Urinary bladder (tissue), 4 donors: ENCODE data around the gene GPC6. TPM values are rescaled to one million over a fixed set of nuclear protein-coding genes. Genes with fewer than 3 reads are reported as not detected.
A peak's percentile ranks its signal among the peaks of the same experiment; 100 is the strongest.

Experiments used
- DNase-seq: peaks from one replicate; pipeline ENCODE4 v3.0.0-alpha.2; 2015; ENCODE audit errors: extremely low spot score
- H3K27ac ChIP-seq: one replicate; pipeline ENCODE4 v1.5.1; 2013; ENCODE audit warnings: low read depth, mild to moderate bottlenecking, moderate library complexity
- H3K36me3 ChIP-seq: one replicate; pipeline ENCODE4 v1.6.1; 2013; ENCODE audit warnings: mild to moderate bottlenecking, moderate library complexity; ENCODE audit not compliant: insufficient read depth
- H3K4me1 ChIP-seq: one replicate; pipeline ENCODE4 v1.6.1; 2013; ENCODE audit warnings: mild to moderate bottlenecking, moderate library complexity; ENCODE audit not compliant: insufficient read depth
- H3K4me3 ChIP-seq: one replicate; pipeline ENCODE4 v1.5.1; 2013; ENCODE audit warnings: low read depth, low read length
- WGBS: extraction: QIAGEN DNeasy Blood & Tissue Kit; methylation state at CpG from one replicate; pipeline ENCODE4 v1.1.7; 2013; 5-methylcytosine and 5-hydroxymethylcytosine counted together
- polyA plus RNA-seq: library from polyadenylated mRNA; stranded (reverse); fragments of 200-250 nt; gene quantifications from one replicate; pipeline ENCODE4 v1.2.3, GENCODE V29; 2013
- total RNA-seq: library from RNA; depleted of rRNA; stranded (reverse); fragments of >200 nt; gene quantifications from one replicate; pipeline ENCODE4 v1.2.3, GENCODE V29; 2014
- donor health status: healthy with polysubstance abuse.
- donor health status: healthy.

The GPC6 gene
- total and polyA plus RNA-seq, 2 donors = 8.8 to 126 TPM

GRCh38 chr13:94210816-94211215 lies 984.2 kb downstream of the GPC6 start:
- Histone ChIP-seq H3K36me3 (no peaks in the 10 kb centered on the region), H3K4me1 (no peaks in the 10 kb centered on the region), H3K4me3 (no peak overlapping the region), H3K27ac (no peak overlapping the region)
- no peak for DNase-seq
- 42% methylated on average over 5 of the region's 5 CpGs for WGBS

DNA sequence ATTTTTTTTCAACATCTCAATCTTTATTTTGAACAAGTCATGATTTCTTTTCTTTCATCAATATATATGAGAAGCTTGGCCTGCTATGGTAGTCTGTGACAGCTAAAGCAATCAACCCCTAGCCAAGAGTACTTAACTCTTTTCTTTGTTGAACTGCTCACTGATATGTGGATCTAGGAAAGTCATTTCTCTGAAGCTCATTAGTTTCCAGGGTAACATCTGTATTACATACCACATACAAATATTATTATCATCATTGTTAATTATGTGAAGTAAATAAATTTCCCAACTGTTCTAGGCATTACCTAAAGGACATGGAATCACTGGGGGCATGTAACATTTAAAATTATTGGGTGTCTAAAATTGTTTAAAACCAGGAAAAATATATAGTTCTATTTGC lies 985.6 kb downstream of the GPC6 start:
- Histone ChIP-seq H3K4me1 (no peaks in the 10 kb centered on the region), H3K36me3 (no peaks in the 10 kb centered on the region), H3K27ac (no peak overlapping the region), H3K4me3 (no peak overlapping the region)
- DNase-seq = no peak

GRCh38 chr13:94214121-94214520 lies 987.5 kb downstream of the GPC6 start:
- Histone ChIP-seq H3K4me1 (no peaks in the 10 kb centered on the region), H3K27ac (no peak overlapping the region)
- 62% methylated on average over 1 of the region's 1 CpG for WGBS

DNA sequence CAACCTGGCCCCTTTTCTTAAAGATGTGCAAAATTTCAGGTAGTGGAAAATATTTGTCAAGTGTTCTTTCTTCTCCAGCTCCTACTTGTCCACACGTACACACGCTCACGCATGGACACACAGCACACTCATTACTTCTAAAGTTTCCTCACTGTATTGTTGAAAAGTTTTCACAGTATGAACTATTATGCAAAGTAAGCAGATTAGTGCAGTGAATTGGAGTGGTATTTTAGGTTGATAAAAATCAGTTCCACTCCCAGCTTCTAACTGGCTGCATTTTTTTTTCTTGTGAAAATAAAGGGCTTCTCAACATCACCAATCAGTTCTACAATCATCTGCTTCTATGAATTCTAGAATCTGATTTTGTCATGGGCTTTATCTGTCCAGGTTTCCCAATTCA lies 988.4 kb downstream of the GPC6 start:
- H3K27ac ChIP-seq = no peak overlapping the region
- no peaks in the 10 kb centered on the region for H3K36me3 ChIP-seq
- DNase-seq = no peak
- no peak overlapping the region for H3K4me3 ChIP-seq
- WGBS = 81% methylated on average over 3 of the region's 3 CpGs
- no peaks in the 10 kb centered on the region for H3K4me1 ChIP-seq

More at GRCh38 chr13:94214121-94214520, 987.5 kb downstream of the GPC6 start:
- H3K36me3 ChIP-seq = no peaks in the 10 kb centered on the region
- H3K4me3 ChIP-seq = no peak overlapping the region
- DNase-seq = no peak

- H3K27ac ChIP-seq = no peak overlapping the region
- H3K4me1 ChIP-seq = no peaks in the 10 kb centered on the region
- 73% methylated on average over 1 of the region's 1 CpG for WGBS
- no peaks in the 10 kb centered on the region for H3K36me3 ChIP-seq
- no peak for DNase-seq
- H3K4me3 ChIP-seq = no peak overlapping the region
These were observed 989.9 kb downstream of the GPC6 start for GRCh38 chr13:94216476-94216875.

DNA sequence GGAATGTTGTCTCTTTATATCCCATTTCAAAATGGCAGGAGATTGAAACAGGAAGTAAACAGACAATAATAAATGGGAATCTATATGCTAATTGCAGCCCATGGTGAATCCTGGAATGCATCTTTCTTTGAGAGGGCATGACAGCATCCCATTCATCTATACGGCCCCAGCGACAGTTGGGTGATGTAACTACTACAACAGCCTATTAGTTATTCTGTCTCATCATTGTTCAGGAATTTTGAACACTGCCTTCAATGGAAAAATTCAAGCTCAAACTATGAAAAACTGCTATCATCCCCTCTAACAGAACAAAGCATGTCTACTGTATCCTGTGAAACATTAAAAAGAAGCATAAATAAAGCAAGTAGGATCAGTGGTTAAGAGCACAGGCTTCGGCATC lies 990.8 kb downstream of the GPC6 start:
- Histone ChIP-seq H3K36me3 (no peaks in the 10 kb centered on the region), H3K4me3 (no peak overlapping the region), H3K27ac (no peak overlapping the region), H3K4me1 (no peaks in the 10 kb centered on the region)
- no peak for DNase-seq
- 90% methylated on average over 3 of the region's 3 CpGs for WGBS

DNA sequence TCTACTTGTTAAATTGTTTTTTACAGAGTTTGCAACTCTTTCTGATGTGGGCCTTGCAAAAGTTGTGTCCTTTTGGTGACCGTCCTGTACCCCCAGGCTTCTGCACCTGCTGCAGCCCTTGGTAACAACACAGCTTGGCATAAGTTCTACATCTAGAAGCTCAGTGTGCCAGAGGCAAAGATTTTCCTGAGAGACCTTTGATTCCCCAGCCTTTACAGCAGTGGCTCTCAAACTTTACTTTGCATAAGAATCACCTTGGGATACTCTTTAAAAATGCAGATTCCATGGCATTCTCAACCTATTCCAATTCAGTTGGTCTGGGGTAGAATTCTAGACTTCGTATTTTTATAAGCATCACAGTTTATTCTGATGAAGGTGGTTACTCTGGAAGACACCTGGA lies 991.9 kb downstream of the GPC6 start:
- no peaks in the 10 kb centered on the region for H3K4me1 ChIP-seq
- no peak overlapping the region for H3K27ac ChIP-seq
- no peaks in the 10 kb centered on the region for H3K36me3 ChIP-seq
- H3K4me3 ChIP-seq = no peak overlapping the region
- DNase-seq = no peak
- 96% methylated on average over 2 of the region's 2 CpGs for WGBS

DNA sequence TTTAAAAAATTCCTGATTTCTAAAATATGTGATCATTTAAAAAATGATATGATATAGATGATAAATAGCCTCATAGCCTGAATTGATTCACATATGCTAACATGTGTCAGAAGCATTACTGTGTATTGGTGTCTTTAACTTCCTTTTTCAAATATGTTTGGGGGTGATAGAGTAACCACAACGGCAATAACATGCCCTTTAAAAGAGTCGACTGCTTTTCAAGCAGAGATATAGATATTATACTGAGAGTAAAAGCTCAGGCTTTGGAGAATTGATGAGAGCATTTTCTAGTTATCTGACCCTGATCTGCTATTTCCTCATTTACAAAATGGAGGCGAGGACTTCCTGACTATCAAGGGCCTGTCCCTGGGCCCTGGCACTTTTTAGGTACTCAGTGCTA lies 992.3 kb downstream of the GPC6 start:
- Histone ChIP-seq H3K36me3 (no peaks in the 10 kb centered on the region), H3K27ac (no peak overlapping the region), H3K4me3 (no peak overlapping the region), H3K4me1 (no peaks in the 10 kb centered on the region)
- 81% methylated on average over 3 of the region's 3 CpGs for WGBS
- no peak for DNase-seq

DNA sequence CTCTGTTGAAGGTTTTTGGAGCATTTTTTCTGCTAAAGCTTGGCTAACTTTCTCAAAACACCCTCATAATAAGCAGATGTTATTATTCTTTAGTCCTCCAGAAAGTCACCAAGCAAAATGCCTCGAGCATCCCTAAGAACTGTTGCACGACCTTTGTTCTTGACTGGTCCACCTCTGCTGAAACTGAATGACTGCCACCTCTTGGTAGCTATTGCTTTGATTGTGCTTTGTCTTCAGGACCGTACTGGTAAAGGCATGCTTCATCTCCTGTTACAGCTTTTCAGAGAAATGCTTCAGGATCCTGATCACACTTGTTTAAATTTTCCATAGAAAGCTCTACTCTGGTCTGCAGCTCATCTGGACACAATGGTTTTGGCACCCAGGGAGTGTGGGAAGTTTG lies 998.1 kb downstream of the GPC6 start:
- WGBS = 90% methylated on average over 3 of the region's 3 CpGs
- no peak overlapping the region for H3K4me3 ChIP-seq
- H3K27ac ChIP-seq = no peak overlapping the region
- DNase-seq = no peak
- peaks cover 3% of the 10 kb centered on the region for H3K4me1 ChIP-seq
- no peaks in the 10 kb centered on the region for H3K36me3 ChIP-seq

- 98% methylated on average over 6 of the region's 6 CpGs for WGBS
- H3K36me3 ChIP-seq = no peaks in the 10 kb centered on the region
- DNase-seq = no peak
- peaks cover 3% of the 10 kb centered on the region for H3K4me1 ChIP-seq
- no peak overlapping the region for H3K27ac ChIP-seq
- no peak overlapping the region for H3K4me3 ChIP-seq
These were observed 1000.8 kb downstream of the GPC6 start for GRCh38 chr13:94227255-94227879.

- WGBS = 61% methylated on average over 1 of the region's 1 CpG
- DNase-seq = peak; percentile 13
- Histone ChIP-seq H3K36me3 (no peaks in the 10 kb centered on the region), H3K27ac (no peak overlapping the region), H3K4me3 (no peak overlapping the region), H3K4me1 (peaks cover 3% of the 10 kb centered on the region)
These were observed 1002.2 kb downstream of the GPC6 start for GRCh38 chr13:94228763-94229162.

DNA sequence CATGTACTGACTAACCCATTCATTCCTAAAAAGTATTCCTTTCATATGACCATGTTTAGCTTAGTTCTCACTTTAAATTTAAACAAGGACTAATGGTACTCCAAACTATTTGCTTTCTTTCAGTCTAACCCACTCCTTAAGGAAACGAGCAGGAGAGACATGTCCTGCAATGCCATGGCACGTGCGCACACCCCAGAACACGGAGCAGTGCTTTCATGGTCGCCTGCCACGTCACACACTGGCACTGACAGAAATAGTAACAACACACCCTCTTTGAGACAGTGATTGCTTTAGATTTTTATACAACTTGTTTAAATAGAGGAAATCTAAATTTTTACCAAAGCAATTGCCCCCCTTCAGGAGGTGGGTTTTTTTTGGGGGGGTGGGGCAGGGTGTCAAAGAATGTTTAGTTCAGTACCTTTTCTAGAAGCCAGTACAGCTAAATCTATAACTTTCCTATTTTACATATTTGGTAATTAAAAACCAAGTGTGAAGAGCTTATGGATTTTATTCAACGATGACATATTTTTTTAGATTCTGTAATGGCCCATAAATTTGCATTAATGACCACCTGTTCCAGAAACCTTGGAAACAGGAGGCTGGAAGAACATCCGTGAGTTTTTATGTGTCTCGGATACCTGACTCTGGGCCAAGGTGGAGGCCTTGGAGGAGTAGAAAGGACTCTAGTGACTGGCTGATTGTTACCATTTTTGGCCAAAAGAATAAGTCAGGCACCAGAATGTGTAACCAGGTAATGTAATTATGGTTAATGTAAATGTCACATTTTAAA lies 1005.7 kb downstream of the GPC6 start:
- WGBS = 88% methylated on average over 9 of the region's 9 CpGs
- Histone ChIP-seq H3K4me3 (no peak overlapping the region), H3K27ac (no peak overlapping the region), H3K36me3 (no peaks in the 10 kb centered on the region), H3K4me1 (no peaks in the 10 kb centered on the region)
- DNase-seq = no peak

- 81% methylated on average over 2 of the region's 2 CpGs for WGBS
- H3K4me3 ChIP-seq = no peak overlapping the region
These were observed 1006.3 kb downstream of the GPC6 start for GRCh38 chr13:94232956-94233355.

DNA sequence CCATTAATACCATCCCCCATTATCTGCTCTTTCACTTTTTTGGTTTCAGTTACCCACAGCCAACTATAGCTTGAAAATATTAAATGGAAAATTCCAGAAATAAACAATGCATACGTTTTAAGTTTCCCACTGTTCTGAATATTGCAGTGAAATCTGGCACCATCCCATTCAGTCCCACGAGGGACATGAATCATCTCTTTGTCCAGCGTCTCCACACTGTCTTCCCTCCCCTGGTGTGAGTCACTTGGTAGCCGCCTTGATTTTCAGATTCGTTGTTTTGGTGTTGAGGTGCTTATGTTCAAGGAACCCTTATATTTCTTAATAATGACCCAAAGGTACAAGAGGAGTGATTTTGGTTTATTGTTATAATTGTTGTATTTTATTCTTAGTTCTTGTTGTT lies 1006.8 kb downstream of the GPC6 start:
- WGBS = 23% methylated on average over 5 of the region's 5 CpGs
- no peak for DNase-seq
- H3K36me3 ChIP-seq = no peaks in the 10 kb centered on the region
- no peak overlapping the region for H3K4me3 ChIP-seq
- no peaks in the 10 kb centered on the region for H3K4me1 ChIP-seq
- no peak overlapping the region for H3K27ac ChIP-seq

More at GRCh38 chr13:94232956-94233355, 1006.3 kb downstream of the GPC6 start:
- DNase-seq = no peak
- Histone ChIP-seq H3K36me3 (no peaks in the 10 kb centered on the region), H3K4me1 (no peaks in the 10 kb centered on the region), H3K27ac (no peak overlapping the region)
